Endothelial cell of umbilical vein (primary cell): ENCODE measurements around the gene NAV3. TPM values are rescaled to one million over a fixed set of nuclear protein-coding genes. Genes with fewer than 3 reads are reported as not detected.

ENCODE experiments used
- BruUV-seq: library from RNA; stranded (reverse); fragments of 400-500 nt; replicated peaks from 2 replicates; lab custom pipeline; 2021; lab: Mats Ljungman, UMichigan
- CTCF ChIA-PET: fragments of 300-600, 350-600 bp; sonication (Branson Sonifier 250); formaldehyde crosslinking; loops from one replicate; lab custom pipeline; 2021; ENCODE audit warnings: antibody characterized with exemption, inconsistent platforms; lab: Charles Lee
- POLR2A ChIA-PET: fragments of 300-600, 350-600 bp; sonication (Branson Sonifier 250); formaldehyde crosslinking; loops from one replicate; lab custom pipeline; 2021; ENCODE audit warnings: antibody characterized with exemption, inconsistent platforms; lab: Charles Lee
- DNase-seq: peaks from one replicate; pipeline ENCODE4 v3.0.0-alpha.2; 2011; ENCODE audit warnings: low read depth, low spot score
- FAIRE-seq: peaks from 2 replicates; lab custom pipeline; 2011; peaks lifted over from hg19 to GRCh38; lab: Jason Lieb, UNC
- H2AFZ ChIP-seq: 2 replicates; pipeline ENCODE4 v1.6.0; 2012; ENCODE audit warnings: low read depth, low read length, control low read depth, inconsistent platforms
- H3K27ac ChIP-seq: 2 replicates; pipeline ENCODE4 v1.5.1; 2011; ENCODE audit warnings: low read depth, mild to moderate bottlenecking, control low read depth, low read length, moderate library complexity; ENCODE audit not compliant: insufficient read depth
- H3K27me3 ChIP-seq, 2 experiments: 2 replicates each; pipeline versions ENCODE4 v1.6.0 to v1.6.1; 2011; ENCODE audit warnings: low read length in 2 of 2, mixed read lengths in 1 of 2; ENCODE audit not compliant: control insufficient read depth in 2 of 2, insufficient read depth in 2 of 2
- H3K36me3 ChIP-seq, 2 experiments: 2 replicates in 1 of 2; 3 replicates in 1 of 2; pipeline ENCODE4 v1.5.1; 2011; ENCODE audit warnings: low read length in 2 of 2, mild to moderate bottlenecking in 1 of 2, moderate library complexity in 1 of 2; ENCODE audit not compliant: control insufficient read depth in 2 of 2, insufficient read depth in 2 of 2; ENCODE audit errors: extremely low read depth in 1 of 2
- H3K4me1 ChIP-seq: 3 replicates; pipeline ENCODE4 v1.5.1; 2011; ENCODE audit warnings: mild to moderate bottlenecking, low read length; ENCODE audit not compliant: control insufficient read depth, insufficient read depth; ENCODE audit errors: extremely low read depth
- H3K4me2 ChIP-seq: 2 replicates; pipeline ENCODE4 v1.6.1; 2011; ENCODE audit warnings: low read length, control low read depth, mixed read lengths; ENCODE audit not compliant: insufficient read depth
- H3K4me3 ChIP-seq, 3 experiments: fragments of 200-600 bp in 1 of 3; sonication (generic), shearing (Covaris generic) in 1 of 3; replicated peaks in 1 of 3; 2 replicates each; pipeline ENCODE4 v1.5.1; 2011 to 2016; ENCODE audit warnings: control low read depth in 3 of 3, low read length in 3 of 3, mild to moderate bottlenecking in 2 of 3, inconsistent platforms in 1 of 3, low read depth in 1 of 3, moderate library complexity in 1 of 3; ENCODE audit not compliant: insufficient read depth in 1 of 3
- H3K79me2 ChIP-seq: 2 replicates; pipeline ENCODE4 v1.6.0; 2012; ENCODE audit warnings: low read length, inconsistent platforms; ENCODE audit not compliant: control insufficient read depth, insufficient read depth
- H3K9ac ChIP-seq: replicated peaks from 2 replicates; pipeline ENCODE3; 2011; ENCODE audit warnings: low read length, control low read depth; ENCODE audit not compliant: insufficient read depth; ENCODE audit errors: extremely low read depth
- H3K9me1 ChIP-seq: replicated peaks from 3 replicates; pipeline ENCODE4 v1.6.0; 2011; ENCODE audit warnings: mild to moderate bottlenecking, low read length; ENCODE audit not compliant: control insufficient read depth, insufficient read depth; ENCODE audit errors: extremely low read depth
- H3K9me3 ChIP-seq: replicated peaks from 2 replicates; pipeline ENCODE4 v1.5.1; 2012; ENCODE audit warnings: low read length, inconsistent platforms; ENCODE audit not compliant: control insufficient read depth, insufficient read depth
- H4K20me1 ChIP-seq: replicated peaks from 2 replicates; pipeline ENCODE3; 2011; ENCODE audit warnings: mild to moderate bottlenecking, low read length; ENCODE audit not compliant: control insufficient read depth, insufficient read depth; ENCODE audit errors: extremely low read depth
- CTCF ChIP-seq, 2 donors: IDR thresholded peaks; 1 replicate in 1 of 2; 2 replicates in 1 of 2; pipeline ENCODE4 v1.5.1; 2011; ENCODE audit warnings: low read length in 2 of 2, mild to moderate bottlenecking in 2 of 2, moderate library complexity in 2 of 2, control low read depth in 1 of 2, inconsistent platforms in 1 of 2, low read depth in 1 of 2; ENCODE audit not compliant: insufficient read depth in 1 of 2; ENCODE audit errors: extremely low read depth in 1 of 2
- EZH2 ChIP-seq: IDR thresholded peaks from 2 replicates; pipeline ENCODE4 v1.6.1; 2012; ENCODE audit warnings: borderline replicate concordance, low read depth, mild to moderate bottlenecking, moderate library complexity, low read length, inconsistent platforms; ENCODE audit not compliant: severe bottlenecking
- FOS ChIP-seq: IDR thresholded peaks from 2 replicates; pipeline ENCODE4 v1.6.1; 2011; ENCODE audit warnings: mild to moderate bottlenecking, low read length, moderate library complexity, borderline replicate concordance; ENCODE audit not compliant: insufficient read depth
- GATA2 ChIP-seq: IDR thresholded peaks from 2 replicates; pipeline ENCODE4 v1.7.0; 2011; ENCODE audit warnings: low read depth, mild to moderate bottlenecking, moderate library complexity, mixed read lengths, low read length; ENCODE audit not compliant: insufficient read length, insufficient read depth
- JUN ChIP-seq: IDR thresholded peaks from 2 replicates; pipeline ENCODE4 v1.6.1; 2011; ENCODE audit warnings: borderline replicate concordance, low read depth; ENCODE audit not compliant: insufficient read length, insufficient read depth
- MAX ChIP-seq: IDR thresholded peaks from 2 replicates; pipeline ENCODE4 v1.6.1; 2011; ENCODE audit not compliant: insufficient read depth, insufficient read length
- MYC ChIP-seq: IDR thresholded peaks from one replicate; pipeline ENCODE4 v1.6.1; 2011; ENCODE audit warnings: mild to moderate bottlenecking, low read depth, low read length
- POLR2A ChIP-seq: IDR thresholded peaks from 2 replicates; pipeline ENCODE4 v1.6.1; 2012; ENCODE audit warnings: low read depth, mild to moderate bottlenecking, control low read depth, low read length
- POLR2AphosphoS5 ChIP-seq: IDR thresholded peaks from 2 replicates; pipeline ENCODE4 v1.6.1; 2012; ENCODE audit warnings: low read depth, mild to moderate bottlenecking, control low read depth, low read length, moderate library complexity; ENCODE audit not compliant: insufficient read depth
- dilution Hi-C: fragments of 300-500 bp; cut with MboI; formaldehyde crosslinking; loops from one replicate; pipeline ENCODE4 v1.15.0; 2019; ENCODE audit warnings: low sequenced_read_pairs; ENCODE audit not compliant: extremely low pct_ligation_motif_present
- intact Hi-C: fragments of 100-400 bp; cut with micrococcal nuclease; formaldehyde crosslinking; loops from one replicate; pipeline ENCODE4 v1.10.0; 2022
- polyA plus RNA-seq, 4 experiments: library from polyadenylated mRNA; depleted of rRNA in 3 of 4; stranded (reverse) in 3 of 4; unstranded in 1 of 4; fragments of >200 nt; gene quantifications; 2 replicates each; pipeline versions ENCODE4 v1.2.1 to v1.2.3, GENCODE V29; 2011 to 2012; ENCODE audit warnings: missing spikeins in 1 of 4
- total RNA-seq: library from RNA; stranded (reverse); gene quantifications from 2 replicates; pipeline ENCODE4 v1.2.3, GENCODE V29; 2021

The NAV3 gene
- total and polyA plus RNA-seq, 2 donors (not counting 3 experiments of a cell fraction or from before 2014, with no cell fraction given) = 6.7 to 40.1 TPM

GRCh38 chr12:78210506-78210860 is 379.8 kb downstream of the NAV3 start:
- no peaks in the 10 kb centered on the region for H3K4me1 ChIP-seq
- no peaks in the 10 kb centered on the region for H3K9me1 ChIP-seq
- FAIRE-seq (no peak), DNase-seq (no peak)
- no peaks in the 10 kb centered on the region for H3K79me2 ChIP-seq
- intact Hi-C loops = no loop called here
- H3K4me2 ChIP-seq = no peak overlapping the region
- BruUV-seq = no TSS peak
- TF ChIP-seq POLR2A = no peak
- no peak for TF ChIP-seq GATA2
- TF ChIP-seq MYC = no peak
- no peak for TF ChIP-seq POLR2AphosphoS5
- TF ChIP-seq FOS = no peak
- no peak for TF ChIP-seq JUN
- no peak for TF ChIP-seq CTCF (IDR thresholded peaks at IDR 0.05; ENCODE audit: extremely low read depth in 1 of 2, insufficient read depth in 1 of 2, low read depth in 1 of 2, low read length in 2 of 2)
- no peak for TF ChIP-seq EZH2
- TF ChIP-seq MAX = no peak
- no peak overlapping the region for H3K4me3 ChIP-seq
- CTCF ChIA-PET = interaction anchor here (1.6 kb wide), 1 partner anchor 12 kb away, joined by 3 read pairs; no protein-coding TSS in a partner anchor
- peaks cover 0 to 5% of the 10 kb centered on the region in 2 experiments for H3K36me3 ChIP-seq
- no peak overlapping the region for H2AFZ ChIP-seq
- H3K9me3 ChIP-seq = no peaks in the 10 kb centered on the region
- no peak overlapping the region for H3K27ac ChIP-seq
- POLR2A ChIA-PET = no interaction called here
- H3K27me3 ChIP-seq = no peaks in the 10 kb centered on the region
- no peak overlapping the region for H3K9ac ChIP-seq
- dilution Hi-C loops = no loop called here
- no peaks in the 10 kb centered on the region for H4K20me1 ChIP-seq
